Liver (tissue), 3 donors: ENCODE results near the gene WDR76.

Source experiments
- EGR1 ChIP-seq, 2 donors: IDR thresholded peaks; 2 replicates each; pipeline ENCODE4 v1.6.1; 2016 to 2018; ENCODE audit warnings: antibody characterized with exemption in 2 of 2, low read depth in 2 of 2
- GABPA ChIP-seq, 2 donors: IDR thresholded peaks in 1 of 2; conservative IDR thresholded peaks in 1 of 2; 2 replicates each; pipeline ENCODE4 v1.6.1; 2016; ENCODE audit warnings: antibody characterized with exemption in 2 of 2, mild to moderate bottlenecking in 1 of 2, moderate library complexity in 1 of 2
- HNF4A ChIP-seq, 2 donors: conservative IDR thresholded peaks; 2 replicates each; pipeline ENCODE4 v1.6.1; 2016; ENCODE audit warnings: antibody characterized with exemption in 2 of 2, mild to moderate bottlenecking in 2 of 2
- HNF4G ChIP-seq: IDR thresholded peaks from 2 replicates; pipeline ENCODE4 v1.6.1; 2016; ENCODE audit warnings: antibody characterized with exemption
- RAD21 ChIP-seq, 2 donors: IDR thresholded peaks; 2 replicates each; pipeline ENCODE4 v1.6.1; 2016; ENCODE audit warnings: antibody characterized with exemption in 2 of 2, mild to moderate bottlenecking in 2 of 2
- TF ChIP-seq, protein P1 (sequence below): fragments of 150-350 bp; IDR thresholded peaks from 2 replicates; pipeline ENCODE4 v1.5.1; 2017; ENCODE audit warnings: improper control_type of control experiment, low read depth, low read length; ENCODE audit not compliant: missing input control
- TF ChIP-seq, protein P2 (sequence below): IDR thresholded peaks from 2 replicates; pipeline ENCODE4 v1.6.1; 2016; ENCODE audit warnings: antibody characterized with exemption
- TF ChIP-seq, protein P3 (sequence below): IDR thresholded peaks from 2 replicates; pipeline ENCODE4 v1.6.1; 2016; ENCODE audit warnings: antibody characterized with exemption
- TF ChIP-seq, protein P4 (sequence below): IDR thresholded peaks from 2 replicates; pipeline ENCODE4 v1.6.1; 2016; ENCODE audit warnings: antibody characterized with exemption, mild to moderate bottlenecking
- donor health status: healthy.
- donor health status: healthy.

DNA sequence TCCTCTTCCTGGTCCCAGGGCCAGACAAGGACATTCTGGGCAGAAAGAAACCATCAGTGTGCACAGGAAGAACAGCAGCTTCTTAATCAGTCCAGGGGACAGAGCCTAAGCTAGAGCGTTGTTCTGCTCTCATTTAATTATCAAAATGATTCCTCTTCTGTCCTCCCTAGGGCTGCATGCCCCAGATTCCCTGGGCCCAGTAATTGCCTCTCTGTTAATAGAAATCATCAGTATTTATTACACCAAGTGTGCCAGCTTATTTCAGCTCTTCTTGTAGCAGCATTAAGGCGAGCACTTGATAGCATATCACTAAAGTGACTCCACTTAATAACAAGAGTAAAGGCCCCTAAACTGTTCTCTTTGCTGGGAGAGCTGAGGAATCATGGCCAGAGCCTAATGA is 72.1 kb downstream of the WDR76 start:
- TF ChIP-seq, protein P1, sequence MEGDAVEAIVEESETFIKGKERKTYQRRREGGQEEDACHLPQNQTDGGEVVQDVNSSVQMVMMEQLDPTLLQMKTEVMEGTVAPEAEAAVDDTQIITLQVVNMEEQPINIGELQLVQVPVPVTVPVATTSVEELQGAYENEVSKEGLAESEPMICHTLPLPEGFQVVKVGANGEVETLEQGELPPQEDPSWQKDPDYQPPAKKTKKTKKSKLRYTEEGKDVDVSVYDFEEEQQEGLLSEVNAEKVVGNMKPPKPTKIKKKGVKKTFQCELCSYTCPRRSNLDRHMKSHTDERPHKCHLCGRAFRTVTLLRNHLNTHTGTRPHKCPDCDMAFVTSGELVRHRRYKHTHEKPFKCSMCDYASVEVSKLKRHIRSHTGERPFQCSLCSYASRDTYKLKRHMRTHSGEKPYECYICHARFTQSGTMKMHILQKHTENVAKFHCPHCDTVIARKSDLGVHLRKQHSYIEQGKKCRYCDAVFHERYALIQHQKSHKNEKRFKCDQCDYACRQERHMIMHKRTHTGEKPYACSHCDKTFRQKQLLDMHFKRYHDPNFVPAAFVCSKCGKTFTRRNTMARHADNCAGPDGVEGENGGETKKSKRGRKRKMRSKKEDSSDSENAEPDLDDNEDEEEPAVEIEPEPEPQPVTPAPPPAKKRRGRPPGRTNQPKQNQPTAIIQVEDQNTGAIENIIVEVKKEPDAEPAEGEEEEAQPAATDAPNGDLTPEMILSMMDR = no peak
- TF ChIP-seq GABPA (IDR thresholded peaks at IDR 0.05 in 1 of 2, conservative IDR thresholded peaks at IDR 0.05 in 1 of 2) = no peak
- TF ChIP-seq, protein P2, sequence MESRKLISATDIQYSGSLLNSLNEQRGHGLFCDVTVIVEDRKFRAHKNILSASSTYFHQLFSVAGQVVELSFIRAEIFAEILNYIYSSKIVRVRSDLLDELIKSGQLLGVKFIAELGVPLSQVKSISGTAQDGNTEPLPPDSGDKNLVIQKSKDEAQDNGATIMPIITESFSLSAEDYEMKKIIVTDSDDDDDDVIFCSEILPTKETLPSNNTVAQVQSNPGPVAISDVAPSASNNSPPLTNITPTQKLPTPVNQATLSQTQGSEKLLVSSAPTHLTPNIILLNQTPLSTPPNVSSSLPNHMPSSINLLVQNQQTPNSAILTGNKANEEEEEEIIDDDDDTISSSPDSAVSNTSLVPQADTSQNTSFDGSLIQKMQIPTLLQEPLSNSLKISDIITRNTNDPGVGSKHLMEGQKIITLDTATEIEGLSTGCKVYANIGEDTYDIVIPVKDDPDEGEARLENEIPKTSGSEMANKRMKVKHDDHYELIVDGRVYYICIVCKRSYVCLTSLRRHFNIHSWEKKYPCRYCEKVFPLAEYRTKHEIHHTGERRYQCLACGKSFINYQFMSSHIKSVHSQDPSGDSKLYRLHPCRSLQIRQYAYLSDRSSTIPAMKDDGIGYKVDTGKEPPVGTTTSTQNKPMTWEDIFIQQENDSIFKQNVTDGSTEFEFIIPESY = no peak
- no peak for TF ChIP-seq RAD21 (IDR thresholded peaks at IDR 0.05)
- no peak for TF ChIP-seq HNF4A (conservative IDR thresholded peaks at IDR 0.05)
- TF ChIP-seq, protein P3, sequence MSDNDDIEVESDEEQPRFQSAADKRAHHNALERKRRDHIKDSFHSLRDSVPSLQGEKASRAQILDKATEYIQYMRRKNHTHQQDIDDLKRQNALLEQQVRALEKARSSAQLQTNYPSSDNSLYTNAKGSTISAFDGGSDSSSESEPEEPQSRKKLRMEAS = no peak
- TF ChIP-seq EGR1 (IDR thresholded peaks at IDR 0.05; ENCODE audit: low read depth in 2 of 2) = no peak
- TF ChIP-seq, protein P4, sequence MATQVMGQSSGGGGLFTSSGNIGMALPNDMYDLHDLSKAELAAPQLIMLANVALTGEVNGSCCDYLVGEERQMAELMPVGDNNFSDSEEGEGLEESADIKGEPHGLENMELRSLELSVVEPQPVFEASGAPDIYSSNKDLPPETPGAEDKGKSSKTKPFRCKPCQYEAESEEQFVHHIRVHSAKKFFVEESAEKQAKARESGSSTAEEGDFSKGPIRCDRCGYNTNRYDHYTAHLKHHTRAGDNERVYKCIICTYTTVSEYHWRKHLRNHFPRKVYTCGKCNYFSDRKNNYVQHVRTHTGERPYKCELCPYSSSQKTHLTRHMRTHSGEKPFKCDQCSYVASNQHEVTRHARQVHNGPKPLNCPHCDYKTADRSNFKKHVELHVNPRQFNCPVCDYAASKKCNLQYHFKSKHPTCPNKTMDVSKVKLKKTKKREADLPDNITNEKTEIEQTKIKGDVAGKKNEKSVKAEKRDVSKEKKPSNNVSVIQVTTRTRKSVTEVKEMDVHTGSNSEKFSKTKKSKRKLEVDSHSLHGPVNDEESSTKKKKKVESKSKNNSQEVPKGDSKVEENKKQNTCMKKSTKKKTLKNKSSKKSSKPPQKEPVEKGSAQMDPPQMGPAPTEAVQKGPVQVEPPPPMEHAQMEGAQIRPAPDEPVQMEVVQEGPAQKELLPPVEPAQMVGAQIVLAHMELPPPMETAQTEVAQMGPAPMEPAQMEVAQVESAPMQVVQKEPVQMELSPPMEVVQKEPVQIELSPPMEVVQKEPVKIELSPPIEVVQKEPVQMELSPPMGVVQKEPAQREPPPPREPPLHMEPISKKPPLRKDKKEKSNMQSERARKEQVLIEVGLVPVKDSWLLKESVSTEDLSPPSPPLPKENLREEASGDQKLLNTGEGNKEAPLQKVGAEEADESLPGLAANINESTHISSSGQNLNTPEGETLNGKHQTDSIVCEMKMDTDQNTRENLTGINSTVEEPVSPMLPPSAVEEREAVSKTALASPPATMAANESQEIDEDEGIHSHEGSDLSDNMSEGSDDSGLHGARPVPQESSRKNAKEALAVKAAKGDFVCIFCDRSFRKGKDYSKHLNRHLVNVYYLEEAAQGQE = no peak
- no peak for TF ChIP-seq HNF4G
